Germinal center (tissue), 1 donor: ENCODE results near the gene NAALADL2.

Experiments used
- DNase-seq: peaks from one replicate; pipeline ENCODE4 v3.0.0; 2012; ENCODE audit warnings: mixed read lengths, low spot score

Gene NAALADL2

DNA sequence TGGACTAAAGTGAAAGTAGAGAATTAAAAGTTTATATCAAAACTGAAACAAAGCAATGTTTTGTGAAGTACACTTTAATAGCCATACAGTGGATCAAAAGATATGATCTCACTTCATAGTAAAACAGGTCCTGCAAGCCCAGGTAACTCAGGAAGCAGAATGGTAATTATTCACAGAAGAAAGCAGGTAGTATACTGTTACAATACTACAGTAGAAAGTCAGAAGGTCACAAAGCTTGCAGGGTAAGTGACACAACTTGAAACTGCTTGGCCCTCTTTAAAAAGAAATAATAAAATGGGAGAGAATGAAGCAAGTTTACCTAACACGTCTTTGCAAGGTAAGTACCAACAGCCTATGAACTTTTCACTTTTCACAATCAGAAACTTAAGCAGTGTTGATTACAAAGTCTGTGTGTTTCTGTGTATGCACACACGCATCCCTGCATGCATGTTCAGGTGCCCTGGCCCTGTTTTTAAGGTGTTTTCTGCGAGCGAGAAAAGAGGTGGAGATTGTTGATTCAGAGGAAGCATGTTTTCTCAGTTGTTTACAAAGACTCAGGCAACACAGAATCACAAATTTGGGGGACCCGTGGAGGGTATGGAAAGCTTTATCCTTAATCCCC is at the start of gene NAALADL2:
Gene NAALADL2, plus strand, starts transcription at position 221 of the 622 bp plus-strand sequence.
- DNase-seq = no peak

DNA sequence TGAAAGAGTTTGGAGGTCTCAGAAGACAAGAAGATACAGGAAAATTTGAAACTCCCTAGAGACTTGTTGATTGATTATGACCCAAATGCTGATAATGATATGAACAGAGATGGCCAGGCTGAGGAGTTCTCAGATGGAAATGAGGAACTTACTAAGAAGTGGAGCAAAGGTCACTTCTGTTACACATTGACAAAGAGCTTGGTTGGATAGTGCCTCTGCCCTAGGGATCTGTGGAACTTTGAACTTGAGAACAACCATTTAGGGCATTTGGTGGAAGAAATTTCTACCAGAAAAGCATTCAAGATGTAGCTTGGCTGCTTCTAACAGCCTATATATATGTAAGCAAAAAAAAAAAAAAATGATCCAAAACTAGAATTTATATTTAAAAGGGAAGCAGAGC is 48.9 kb upstream of the NAALADL2 start:
- DNase-seq = no peak

DNA sequence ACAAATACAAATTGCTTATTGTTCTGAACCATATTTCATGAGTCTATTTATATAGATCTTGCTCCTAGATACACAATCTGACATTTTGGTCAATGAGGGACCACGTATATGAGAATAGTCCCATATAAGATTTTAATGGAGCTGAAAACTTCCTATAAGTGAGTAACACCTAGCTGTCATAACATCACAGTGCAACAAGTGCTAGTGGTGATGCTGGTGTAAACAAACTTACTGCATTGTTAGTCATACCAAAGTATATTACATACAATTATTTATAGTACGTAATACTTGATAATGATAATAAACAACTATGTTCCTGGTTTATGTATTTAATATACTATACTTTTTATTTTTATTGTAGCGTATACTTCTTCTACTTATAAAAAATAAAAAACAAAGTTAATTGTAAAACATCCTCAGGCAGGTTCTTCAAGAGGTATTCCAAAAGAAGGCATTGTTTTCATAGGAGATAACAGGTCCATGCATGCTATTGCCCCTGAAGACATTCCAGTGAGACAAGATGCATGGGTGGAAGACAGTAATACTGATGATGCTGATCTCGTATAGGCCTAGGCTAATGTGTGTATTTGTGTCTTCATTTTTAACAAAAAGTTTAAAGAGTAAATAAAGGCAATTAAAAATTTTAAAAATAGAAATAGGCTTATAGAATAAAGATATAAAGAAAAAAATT is 46.8 kb upstream of the NAALADL2 start:
- no peak for DNase-seq

DNA sequence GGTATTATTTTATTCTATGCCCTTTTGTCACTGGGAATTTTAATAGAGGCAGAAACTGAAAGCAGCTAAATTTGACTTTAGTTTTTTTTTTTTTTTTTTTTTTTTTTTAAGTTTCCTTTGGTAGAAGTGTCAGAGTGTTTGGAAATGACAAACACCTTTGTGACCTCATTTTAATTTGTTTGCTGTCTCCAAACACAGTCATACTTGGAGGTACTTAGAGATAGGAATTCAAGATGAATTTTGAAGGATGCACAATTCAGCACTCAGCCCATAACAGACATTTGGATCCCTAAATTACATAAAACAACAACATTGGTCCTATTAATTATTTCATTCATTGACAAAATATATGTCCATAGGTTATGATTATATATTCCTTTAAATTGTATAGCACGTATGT is 43.4 kb upstream of the NAALADL2 start:
- DNase-seq = no peak

DNA sequence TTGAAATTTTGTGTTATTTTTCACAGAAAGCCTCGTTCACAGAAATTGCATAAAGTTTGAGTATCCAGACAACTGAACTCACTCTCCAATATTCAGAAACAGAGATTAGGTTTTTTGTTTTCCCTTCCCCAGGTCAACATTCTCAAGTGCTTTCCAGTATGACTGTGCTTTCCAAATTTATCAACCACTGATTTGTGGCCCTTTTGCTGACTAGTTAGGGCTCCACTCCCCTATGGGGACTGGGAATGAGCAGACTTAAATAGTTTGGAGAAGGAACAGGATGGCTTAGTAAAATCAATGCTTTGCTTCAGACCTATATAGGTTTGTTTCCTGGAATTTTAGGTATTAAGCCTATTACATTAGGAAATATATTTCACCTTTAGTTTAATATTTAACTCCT is 38.2 kb upstream of the NAALADL2 start:
- DNase-seq = no peak

DNA sequence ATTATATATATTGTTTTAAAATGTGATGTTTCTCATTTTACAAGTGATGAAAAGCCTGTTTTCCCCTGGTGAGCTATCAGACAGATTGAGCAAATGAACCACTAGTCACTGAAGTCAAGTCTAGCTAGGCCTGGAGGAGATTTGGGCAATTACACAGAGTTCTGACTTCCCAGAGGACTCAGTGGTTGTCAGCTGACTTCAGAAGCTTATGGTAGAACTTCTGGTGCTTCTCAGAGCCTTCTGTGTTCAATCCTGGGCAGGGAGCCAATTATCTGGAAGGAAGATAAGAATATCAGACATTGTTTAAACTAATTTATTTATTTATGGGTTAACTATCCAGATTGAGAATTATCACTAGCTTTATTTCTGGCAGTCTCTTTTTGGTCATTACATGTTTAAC is 37.7 kb upstream of the NAALADL2 start:
- no peak for DNase-seq

DNA sequence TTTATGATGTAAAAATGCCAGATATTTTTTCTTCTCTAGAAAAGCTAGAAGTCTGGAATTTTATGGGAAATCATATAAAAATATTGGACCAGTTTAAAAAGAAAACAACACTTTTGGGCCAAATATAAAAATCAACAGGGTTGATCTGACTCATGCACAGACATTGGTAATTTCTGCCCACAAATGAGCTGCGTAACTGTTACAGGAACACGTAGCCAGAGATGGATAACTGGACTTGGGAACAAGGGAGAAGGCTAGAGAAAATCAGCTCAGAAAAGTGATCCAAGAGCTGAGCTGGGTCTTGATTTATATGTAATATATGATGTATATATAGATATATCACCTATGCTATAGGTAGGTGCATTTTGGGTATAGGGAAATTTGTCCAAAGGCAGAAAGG is 36.8 kb upstream of the NAALADL2 start:
- DNase-seq = no peak

DNA sequence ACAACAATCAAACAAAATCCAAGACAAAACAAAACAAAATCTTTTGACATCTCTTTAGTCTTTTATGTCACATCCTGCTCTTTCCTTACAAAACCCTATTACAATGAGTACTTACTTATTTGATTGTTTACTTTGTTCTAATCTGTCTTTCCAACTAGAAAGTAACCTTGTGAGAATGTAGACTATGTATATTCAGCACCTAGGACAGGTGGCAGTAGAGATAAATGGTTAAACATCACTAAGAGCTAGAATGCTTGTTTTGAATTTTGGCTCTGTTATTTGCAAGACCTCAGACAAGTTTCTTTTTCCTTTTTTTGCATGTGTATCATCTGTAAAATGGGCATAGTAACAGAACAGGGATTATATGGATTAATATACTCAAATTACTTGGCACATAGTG is 33.1 kb upstream of the NAALADL2 start:
- DNase-seq = no peak

DNA sequence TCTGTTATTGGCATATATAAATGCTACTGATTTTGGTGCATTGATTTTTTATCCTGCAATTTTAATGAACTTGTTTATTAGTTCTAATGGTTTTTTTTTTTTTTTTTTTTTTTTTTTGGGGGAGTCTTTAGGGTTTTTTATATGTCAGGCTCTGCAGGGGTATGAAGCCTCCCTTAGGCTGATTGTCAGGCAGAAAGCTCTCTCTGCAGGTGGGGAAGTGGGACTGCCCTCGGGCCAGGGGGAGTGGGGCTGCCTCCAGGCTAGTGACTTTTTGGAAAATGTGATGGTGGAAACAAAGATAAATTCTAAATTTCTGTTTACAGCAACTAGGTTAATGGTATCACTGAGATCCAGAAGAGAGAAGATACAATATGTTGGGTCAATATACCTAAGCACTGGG is 14.4 kb upstream of the NAALADL2 start:
- no peak for DNase-seq

DNA sequence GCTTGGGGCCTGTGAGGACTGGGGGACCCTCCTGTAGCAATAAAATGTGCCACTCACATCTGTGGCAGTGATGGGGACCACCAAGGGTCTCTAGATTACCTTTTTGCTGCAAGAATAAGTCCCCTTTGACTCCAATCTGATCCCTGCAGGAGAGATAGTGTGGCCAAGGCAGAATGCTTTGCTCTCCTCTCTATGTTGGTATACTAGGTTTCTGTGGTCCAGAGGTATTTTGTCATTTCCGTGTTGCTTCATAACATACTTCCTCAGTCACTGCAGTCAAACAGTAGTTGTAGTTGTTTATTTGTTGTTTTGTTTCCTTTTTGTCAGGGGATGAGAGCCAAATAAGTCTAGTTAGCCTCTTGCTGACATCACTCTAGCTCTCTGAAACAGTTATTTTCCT is 13.1 kb upstream of the NAALADL2 start:
- DNase-seq = no peak

DNA sequence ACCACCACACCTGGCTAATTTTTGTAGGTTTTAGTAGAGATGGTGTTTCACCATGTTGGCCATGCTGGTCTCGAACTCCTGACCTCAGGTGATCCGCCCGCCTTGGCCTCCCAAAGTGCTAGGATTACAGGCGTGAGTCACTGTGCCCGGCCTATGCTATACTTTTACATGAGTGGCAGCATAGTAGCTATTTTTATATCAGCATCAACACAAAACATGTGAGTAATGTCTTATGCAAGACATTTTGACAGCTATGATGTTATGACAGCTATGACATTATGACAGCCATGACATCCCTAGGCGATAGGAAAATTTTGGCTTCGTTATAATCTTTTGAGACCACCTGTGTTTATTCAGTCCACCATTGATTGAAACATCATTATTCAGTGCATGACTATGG is 4.1 kb upstream of the NAALADL2 start:
- DNase-seq = no peak

DNA sequence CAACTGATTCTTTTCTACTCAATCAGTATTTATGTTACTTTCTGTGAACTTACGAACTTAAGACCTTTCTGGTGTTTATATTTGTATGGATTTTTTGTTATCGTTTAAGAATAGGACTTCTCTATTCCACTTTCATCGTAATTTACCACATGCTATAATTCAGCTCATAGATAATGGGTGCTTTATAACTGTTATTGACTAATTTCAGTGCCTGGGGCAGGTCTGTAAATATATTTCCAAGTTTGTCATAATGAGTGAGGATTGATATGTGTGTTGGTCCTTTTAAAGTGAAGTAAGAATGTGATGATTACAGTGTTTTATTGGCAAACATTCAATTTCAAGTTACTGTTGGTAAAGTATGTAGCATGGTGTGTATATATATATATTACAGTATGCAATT is 1.8 kb upstream of the NAALADL2 start:
- no peak for DNase-seq

DNA sequence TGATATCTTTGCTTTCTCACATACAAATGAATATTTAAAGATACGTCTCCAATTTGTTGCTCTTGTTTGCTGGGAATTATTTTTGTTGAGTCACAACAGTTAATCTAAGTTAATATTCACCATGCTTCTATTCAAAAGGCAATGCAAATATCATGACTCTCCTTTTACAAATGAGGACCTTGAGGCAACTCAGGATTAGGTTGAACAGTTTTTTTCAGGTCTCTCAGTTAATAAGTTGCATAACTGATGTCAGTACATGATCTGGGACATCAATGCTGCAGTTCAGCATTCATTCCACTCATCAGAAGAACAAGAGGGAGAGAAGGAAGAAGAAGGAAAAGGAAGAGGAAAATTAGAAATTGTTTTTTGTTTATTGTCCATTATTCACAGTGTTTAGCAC is 781 bp upstream of the NAALADL2 start:
- no peak for DNase-seq

DNA sequence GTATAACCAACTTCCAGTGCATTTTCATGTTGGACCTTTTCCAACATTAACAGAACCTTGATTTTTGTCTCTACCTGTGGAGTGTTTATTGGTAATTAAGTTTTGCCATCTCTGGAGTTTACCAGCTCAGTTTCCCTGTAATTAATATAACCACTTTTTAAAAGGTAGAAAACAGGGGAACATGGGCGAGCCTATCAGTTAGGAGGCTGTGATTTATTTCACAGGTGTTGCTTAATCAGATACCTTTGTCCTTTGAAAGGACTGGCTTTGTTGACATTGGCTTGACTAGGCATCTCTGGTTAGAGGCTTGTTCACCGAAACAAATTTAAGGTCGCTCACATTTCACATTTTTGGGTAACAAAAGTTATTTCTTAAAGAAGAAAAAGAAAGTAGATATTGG is 622 bp downstream of the NAALADL2 start:
- no peak for DNase-seq

DNA sequence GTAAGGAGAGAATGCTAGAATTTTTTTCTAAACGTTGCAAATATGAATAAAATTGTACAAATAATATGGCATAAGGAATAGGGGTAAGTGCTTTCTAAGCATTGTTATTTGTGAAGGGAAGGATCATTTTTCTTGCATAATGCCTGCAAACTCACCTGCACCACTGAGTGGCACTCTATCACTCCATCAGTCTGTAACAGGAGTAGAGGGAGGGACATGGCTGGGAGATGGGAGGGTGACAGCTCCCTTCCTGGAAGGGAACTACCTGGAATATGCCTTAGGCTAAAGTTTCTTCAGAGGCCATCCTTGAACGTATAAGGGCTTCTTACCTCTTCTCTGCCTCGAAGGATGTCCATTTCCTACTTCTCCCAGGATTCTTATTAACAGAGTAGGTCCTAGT is 3.0 kb downstream of the NAALADL2 start:
- DNase-seq = no peak

DNA sequence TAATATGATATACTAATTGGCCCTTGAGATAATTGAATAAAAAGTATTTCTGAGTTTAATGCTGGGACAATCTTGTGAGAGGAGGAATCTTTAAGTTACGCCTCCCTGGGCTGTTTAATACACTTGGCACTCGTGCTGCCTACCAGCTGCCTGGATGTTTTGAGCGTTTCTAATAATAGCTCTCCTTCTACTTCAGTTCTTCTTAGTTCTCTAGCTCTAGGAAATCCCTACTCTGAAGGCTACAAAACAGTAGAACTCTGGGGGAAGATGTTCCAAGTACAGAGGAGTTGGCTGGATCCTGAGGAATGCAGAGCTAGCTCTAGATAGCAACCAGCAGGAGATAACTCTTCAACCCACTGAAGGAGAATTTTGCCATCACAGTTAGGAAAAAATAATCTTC is 3.5 kb downstream of the NAALADL2 start:
- DNase-seq = no peak

DNA sequence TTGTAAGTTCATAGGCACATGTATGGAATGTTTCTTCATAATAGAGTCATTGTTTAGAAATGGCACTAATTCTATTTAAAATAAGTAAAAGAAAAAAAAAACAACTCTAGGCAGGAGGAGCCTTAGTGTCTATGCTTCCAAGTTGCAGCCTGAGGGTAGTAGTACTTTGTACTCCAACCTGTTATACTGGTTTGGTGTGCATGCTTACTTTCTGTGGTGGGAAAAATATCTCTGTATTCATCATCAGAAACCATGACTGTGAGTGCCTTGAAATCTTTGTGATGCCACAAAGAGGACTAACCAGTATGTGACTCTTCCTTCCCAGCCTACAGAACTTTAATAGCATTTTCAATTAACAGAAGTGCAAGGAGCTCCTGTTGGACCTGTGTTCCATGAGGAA is 4.4 kb downstream of the NAALADL2 start:
- no peak for DNase-seq

DNA sequence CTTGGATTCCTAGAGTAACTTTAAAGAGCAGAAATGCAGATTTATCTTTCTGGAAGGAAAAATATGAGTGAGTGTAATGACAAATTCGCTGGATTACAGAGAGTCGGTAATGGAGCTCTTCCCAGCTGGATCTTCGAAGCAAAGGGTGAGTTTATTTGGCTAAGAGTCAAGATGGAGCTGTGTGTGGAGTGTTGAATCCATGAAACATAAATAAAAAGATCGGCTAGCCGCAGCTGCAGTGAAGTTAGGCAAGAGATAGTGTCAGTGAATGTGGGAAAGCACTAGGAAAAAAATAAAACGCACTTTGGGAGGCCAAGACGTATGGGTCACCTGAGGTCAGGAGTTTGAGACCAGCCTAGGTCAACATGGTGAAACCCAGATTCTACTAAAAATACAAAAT is 10.3 kb downstream of the NAALADL2 start:
- no peak for DNase-seq

DNA sequence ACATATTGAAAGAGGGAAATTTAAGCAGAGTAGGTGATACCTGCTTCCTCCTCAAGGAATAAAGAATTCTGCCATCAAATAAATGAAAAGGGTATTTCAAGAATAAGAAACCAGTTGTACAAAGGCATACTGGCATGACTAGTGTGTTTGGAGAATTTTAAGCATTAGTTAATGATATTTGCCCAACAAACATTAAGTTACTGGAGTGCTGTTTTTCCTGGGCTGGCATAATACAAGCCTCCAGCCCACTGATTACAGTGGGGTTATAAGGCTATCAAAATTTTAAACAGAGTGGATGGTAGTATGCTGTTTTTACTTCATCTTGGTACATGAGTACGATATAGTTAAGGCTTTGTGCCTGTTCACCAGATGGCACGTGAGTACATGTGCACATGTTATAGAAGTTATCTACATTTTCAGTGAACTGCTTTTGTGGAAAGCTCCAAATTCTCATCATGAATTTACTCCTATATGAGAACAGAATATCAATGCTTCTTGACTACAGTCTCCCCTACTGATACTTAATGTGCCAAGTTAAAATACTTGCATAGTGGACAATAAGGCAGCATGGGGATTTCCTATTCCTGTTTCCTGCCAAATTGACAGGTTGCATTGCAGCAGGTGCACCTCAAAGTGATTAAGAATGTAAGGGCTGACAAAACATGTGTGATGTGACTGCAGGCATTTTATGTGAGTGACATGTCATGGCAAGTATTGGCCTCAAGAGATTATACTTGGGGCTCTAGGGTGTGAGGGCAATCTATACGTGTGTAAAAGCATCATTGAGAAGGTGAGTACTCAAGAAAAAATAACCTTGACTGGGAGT is 14.9 kb downstream of the NAALADL2 start:
- no peak for DNase-seq

DNA sequence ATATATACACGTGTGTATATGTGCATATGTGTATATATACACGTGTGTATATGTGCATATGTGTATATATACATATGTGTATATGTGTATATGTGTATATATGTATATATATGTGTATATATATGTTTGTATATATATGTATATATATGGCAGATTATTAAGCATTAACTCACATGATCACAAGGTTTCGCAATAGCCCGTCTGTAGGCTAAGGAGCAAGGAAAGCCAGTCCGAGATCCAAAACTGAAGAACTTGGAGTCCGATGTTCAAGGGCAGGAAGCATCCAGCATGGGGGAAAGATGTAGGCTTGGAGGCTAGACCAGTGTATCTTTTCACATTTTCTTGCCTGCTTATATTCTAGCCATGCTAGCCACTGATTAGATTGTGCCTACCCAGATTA is 23.7 kb downstream of the NAALADL2 start:
- no peak for DNase-seq

DNA sequence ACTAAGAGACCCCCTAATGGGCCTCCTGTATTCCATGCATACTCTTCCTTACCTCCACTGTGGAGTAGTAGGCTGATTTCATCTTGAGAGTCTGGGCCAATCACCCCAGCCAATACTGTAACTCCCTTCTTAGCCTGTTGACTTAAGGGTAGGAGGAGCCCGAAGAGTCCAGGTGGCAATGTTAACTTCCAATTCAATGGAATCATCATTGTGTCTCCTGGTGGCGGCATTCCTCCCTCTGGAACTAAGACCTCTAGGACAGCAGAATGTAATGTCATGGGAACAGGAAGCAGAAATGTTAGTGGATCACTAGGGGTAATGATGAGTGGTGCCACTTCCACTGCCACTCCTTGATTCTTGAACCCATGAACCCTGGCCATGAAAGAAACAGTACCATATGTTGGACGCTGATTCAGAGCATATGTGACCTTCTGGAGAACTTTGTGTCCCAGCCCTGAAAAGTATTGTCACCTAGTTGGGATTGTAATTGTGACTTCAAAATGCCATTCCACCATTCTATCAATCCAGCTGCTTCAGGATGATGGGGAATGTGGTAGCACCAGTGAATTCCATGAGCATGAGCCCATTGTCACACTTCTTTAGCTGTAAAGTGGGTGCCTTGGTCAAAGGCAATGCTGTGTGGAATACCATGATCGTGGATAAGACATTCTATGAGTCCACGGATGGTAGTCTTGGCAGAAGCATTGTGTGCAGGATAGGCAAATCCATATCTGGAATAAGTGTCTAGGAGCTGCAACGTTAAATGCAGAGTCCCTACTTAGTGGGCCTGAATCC is 24.9 kb downstream of the NAALADL2 start:
- DNase-seq = no peak

DNA sequence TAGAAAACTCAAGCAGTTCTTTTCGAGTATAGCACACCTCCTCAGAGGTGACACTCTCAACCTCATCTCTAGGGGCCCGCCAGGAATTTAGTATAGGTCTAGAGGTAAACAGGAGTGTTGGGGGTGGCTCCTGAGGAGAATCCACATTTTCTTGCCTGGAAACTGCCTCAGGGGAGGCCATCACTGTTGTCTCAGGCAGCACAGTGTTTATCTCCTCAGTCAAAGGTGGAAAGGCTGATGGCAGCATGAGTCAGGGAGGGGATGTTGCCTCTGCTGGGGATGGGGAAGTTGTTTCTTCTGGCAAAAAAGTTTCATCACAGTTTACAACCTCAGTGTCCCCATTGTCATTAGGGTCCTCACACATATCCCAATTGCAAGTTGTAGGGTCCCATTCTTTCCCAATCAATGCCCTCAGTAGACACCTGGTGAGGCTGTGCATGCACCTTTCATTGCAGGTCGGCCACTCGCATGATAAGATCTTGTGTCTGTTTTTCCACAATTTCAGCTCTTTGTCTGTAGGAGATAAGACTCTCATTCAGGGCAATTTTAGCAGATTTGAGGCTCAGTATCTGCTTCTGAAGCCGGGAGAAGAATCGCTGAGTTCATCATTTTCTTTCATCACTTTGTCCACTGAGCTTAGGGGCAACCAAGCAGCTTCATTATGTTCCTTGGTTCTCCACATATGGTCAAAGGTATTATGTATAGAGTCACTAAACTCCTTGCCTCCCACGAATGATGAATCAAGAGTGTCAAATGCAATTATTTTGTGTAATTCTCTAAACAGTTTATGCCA is 25.8 kb downstream of the NAALADL2 start:
- DNase-seq = no peak
